HL-60/S4 (cell line): ENCODE results near the gene GSG1.
"Not testable (repeated sequence)": the region's sequence is repeated elsewhere in the genome, so short reads cannot be mapped to it uniquely, and the experiment has no call there.

Source experiments
- in situ Hi-C: fragments of 300-500 bp; cut with MboI; formaldehyde crosslinking; loops from 2 replicates; pipeline ENCODE4 v1.14.3; 2022; ENCODE audit warnings: low sequenced_read_pairs

GSG1 gene

GRCh38 chr12:13093191-13093847 is 10.1 kb downstream of the GSG1 start:
- in situ Hi-C loops: no loop called here

GRCh38 chr12:13091832-13092231 is 11.6 kb downstream of the GSG1 start:
- in situ Hi-C loops: no loop called here

- in situ Hi-C loops: no loop called here
Observed at GRCh38 chr12:13090054-13090453, 13.4 kb downstream of the GSG1 start.

DNA sequence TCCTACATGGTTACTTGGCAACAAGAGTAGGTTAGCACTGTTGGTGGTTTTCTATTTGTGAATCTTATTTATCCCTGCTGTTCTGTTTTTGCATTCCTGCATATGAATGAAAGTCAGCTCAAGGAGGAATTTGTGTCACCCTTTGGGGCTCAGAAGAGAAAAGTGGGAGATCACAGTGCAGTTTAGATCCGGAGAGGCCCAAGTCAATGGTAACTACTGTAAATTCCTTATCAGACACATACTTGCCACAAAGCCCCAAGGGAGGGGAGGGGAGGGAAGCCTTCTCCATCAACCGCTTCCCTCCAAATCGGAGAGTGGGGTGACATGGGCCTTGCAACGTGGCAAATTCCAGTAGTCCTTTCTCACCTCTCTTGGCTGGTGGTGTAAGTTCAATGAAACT is 15.0 kb downstream of the GSG1 start:
- in situ Hi-C loops: no loop called here

DNA sequence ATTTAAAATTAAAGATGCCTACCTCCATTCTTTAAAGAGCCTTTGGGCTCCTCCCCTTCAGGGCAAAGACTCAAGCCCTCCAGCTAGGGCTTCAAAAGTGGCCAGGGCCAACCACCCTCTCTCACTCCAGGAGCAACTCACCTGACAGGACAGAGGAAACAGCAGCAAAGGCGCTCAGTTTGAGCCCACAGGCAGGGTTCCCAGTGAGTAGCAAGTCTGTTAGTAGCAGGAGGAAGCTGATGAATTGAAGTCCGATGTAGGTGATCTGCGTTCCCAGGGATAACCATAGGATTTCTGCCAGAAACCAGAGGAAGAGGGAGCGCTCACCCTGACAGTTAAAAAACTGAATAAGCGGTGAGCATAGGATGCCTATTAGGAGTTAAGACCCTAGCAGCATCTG is 15.7 kb downstream of the GSG1 start:
- in situ Hi-C loops: no loop called here

GRCh38 chr12:13085968-13086686 is 17.3 kb downstream of the GSG1 start:
- in situ Hi-C loops: no loop called here

GRCh38 chr12:13084898-13085640 is 18.4 kb downstream of the GSG1 start:
- in situ Hi-C loops: no loop called here

- in situ Hi-C loops: not testable (repeated sequence)
Observed at GRCh38 chr12:13083638-13084037, 19.8 kb downstream of the GSG1 start.

DNA sequence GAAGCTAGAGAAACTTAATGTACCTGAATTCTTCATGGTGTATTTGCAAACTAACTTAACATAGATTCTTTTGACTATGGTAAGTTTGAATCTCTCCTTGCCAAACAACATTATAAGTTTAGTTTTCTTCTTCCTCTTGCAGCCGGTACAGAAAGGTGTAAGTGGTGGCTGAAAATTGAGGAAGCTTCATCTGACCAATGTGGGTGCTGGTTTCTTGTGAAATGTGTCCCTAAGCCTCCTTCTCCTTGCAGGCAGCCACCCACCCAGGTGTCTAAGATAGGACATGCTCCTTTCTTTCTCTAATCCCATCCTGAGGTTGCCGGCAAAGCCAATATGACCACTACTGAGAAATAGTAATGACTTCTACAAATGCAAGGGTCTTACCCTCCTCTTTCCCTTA is 20.6 kb downstream of the GSG1 start:
- in situ Hi-C loops: no loop called here

- in situ Hi-C loops: no loop called here
Observed at GRCh38 chr12:13080266-13080665, 23.2 kb downstream of the GSG1 start.

DNA sequence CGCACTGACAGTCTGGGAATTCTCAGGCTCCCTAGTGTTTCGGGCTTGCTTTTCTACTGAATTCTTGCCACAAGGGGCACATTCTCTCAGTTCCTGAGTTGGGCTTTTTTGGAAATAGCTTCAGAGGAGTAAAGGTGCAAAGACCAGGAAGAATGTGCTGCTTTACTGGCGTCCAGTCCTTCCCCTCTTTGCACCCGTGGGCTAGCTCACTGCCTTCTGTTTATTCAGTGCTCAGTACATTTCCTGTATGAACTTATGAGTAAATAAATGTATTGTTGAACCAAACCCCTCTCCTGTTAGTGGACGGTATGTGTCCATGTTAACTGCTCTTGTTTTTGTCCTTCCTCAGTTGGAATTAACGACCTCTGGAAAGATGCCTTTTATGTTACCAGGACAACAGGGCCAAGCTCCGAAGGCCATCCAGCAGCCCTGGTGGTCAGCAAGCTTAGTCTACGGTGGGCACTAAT is 24.0 kb downstream of the GSG1 start:
- in situ Hi-C loops: no loop called here

DNA sequence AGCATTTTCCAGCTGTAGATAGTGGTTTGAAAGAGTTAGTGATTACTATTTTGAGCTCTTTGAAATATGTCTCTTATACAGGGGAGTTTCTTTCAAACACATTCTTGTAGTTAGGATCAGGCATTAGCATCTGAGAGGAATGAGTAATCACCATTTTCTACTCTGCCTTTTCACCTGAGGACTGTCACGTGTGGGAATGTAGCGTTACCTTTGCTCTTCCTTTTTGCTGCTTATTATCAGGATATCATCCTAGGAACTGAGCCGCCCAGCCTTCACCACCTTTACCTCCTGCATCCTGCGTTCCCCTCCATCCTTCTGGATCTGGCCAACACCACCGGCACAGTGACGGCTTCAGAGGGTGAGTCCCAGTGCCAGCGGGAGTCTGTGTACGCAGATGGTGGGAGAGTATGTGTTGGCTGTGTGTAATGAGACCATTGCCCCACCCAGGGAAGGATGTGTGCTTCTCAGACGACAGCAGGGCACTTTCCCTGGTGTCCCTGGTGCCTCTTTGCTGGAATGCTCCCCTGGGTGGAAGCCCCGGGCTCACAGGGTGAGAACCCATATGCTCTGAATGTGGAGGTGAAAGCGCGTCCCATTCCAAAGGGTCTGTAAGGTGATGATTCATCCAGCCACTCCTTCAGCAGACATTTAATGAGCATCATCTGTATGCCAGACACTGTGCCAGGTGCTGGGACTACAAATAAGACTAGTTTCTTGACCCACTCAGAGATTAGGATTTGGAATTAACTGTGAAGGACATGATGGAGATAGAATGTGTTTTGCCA is 27.5 kb downstream of the GSG1 start:
- in situ Hi-C loops: no loop called here

DNA sequence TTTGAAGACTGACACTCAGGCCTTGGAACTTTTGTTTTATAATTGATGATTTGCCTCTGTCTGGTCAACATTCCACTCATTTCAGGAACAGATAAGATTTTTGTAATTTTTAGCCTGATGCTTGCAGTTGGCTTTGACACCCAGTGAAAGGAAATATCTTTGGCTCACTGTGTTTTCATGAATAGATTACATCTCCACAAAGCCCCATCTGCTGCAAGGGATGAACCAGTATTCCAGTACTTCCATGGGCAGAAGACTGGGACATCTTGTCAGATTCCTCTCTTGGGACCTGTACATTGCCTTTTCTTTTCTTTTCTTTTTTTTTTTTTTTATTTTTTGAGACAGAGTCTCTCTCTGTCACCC is 28.4 kb downstream of the GSG1 start:
- in situ Hi-C loops: no loop called here

DNA sequence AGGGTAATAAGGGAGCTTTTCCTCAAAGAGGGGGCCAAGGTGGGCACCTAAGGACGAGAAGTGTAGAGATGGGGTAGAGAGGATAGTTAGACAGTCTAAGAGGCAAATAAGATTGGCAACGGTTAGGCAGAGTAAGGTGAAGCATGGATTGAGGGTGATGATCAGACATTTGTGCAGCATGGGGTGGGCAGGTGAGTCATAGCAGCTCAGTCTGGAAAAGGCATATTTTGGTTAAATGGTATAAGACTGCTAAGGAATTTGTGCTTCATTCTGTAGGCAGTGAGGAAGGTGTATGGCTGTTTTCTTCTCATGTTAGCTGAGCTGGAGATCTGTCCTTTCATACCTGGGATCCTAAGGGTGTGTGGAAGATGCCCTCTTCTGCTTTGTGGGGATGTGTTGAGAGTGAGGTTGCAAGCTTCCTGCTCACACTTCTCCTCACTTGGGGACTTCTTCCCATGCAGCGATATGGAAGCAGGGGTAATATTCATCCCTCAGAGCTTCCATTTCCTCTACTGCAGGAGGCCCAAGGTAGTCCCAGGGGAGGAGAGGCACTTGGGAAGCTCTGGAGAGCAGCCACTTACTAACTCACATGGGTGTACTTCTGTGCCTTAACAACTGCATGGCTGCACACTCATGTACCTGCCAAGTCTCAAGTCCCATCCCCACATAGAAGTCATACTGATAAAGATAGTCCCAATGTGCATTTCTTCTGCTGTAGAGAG is 28.9 kb downstream of the GSG1 start:
- in situ Hi-C loops: no loop called here

GRCh38 chr12:13073173-13073572 is 30.3 kb downstream of the GSG1 start:
- in situ Hi-C loops: no loop called here

DNA sequence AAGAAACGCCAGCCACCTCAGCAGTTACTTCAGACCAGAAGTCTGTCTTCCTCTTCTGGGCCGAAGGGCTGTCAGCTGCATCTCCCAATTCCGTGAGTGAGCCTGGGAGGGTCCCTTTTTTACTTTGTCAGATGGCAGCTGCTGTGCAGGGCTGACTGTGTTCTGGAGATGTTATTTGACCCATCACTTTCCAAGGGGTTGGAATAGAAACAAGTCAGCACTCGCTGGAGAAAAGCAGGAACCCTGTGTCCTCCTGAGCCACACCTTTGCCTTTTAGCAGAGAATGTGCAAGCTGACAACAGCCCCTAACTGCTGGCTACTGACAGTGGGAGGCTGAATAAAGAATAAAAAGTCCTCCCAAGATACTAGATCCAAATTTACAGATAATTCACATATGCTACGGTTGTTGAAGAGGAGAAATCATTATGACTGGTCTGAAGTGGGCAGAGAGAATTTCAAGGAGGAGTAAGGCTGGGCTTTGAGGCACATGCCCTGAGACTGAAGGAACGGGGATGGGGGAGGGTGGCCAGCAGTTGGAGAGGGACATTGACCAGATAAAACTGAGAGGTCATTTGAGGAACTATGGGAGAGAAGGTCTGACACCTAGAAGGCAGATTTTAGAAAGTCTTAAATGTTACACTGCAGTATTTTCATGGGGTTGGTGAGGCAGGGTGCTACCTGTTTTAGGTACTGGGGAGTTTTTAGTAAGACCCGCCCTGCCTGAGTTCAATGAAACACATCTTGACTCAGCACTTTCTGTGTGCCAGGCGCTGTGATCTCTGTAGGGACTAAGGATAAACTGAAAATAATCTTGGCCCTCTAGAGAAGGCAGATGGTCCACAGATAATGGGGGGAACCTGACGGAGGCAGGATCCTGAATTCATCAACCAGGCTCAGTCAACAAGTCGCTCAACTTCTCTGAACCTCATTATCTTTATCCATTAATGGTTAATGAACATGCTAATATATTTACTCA is 31.9 kb downstream of the GSG1 start:
- in situ Hi-C loops: no loop called here

DNA sequence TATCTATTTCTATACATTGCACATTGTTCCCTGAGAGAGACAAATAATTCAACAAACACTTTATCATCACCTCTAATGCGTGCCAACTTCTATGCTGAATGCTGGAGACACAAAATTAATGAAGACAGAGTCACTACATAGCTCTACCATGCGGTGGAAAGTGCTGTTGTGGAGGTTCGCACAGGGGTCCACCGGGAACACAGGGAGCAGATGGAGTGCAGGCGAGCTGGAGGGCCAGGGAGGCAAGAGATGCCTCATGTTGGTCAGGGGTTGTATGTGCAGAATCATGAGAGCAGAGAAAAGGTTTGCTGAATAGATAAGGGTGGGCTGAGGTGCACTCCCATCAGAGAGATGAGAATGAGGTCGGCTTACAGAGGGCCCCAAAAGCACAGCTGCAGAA is 34.1 kb downstream of the GSG1 start:
- in situ Hi-C loops: no loop called here

DNA sequence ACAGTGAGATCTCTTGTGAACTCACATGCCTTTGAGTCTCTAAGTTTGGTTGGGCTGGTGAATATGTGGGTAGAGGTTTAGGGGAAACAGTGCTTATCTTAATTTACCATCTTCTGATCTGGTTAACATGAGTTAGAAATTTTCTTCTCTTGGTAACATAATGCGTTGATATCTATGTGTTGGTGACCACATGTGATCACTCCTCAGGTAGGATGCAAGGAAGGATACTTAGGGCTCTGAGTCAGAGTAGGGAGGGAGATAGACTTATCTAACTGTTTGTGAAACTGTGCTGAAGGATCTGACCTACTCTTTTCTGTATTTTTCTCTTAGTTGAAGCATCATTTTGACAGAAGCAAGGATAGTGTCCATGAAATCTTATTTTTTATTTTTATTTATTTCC is 36.1 kb downstream of the GSG1 start:
- in situ Hi-C loops: no loop called here

GRCh38 chr12:13066459-13066858 is 37.0 kb downstream of the GSG1 start:
- in situ Hi-C loops: no loop called here
